Cardiac fibroblast (primary cell): ENCODE results near the gene VPREB1.
A peak's percentile ranks its signal among the peaks of the same experiment; 100 is the strongest.

Experiments used
- DNase-seq, 2 donors: peaks; one replicate each; pipeline versions ENCODE4 v3.0.0 to v3.0.0-alpha.2; 2010; ENCODE audit warnings: low read depth in 2 of 2
- H3K4me3 ChIP-seq, 2 donors: replicated peaks in 1 of 2; 1 replicate in 1 of 2; 2 replicates in 1 of 2; pipeline ENCODE4 v1.5.1; 2011; ENCODE audit warnings: low read depth in 2 of 2, low read length in 2 of 2, mild to moderate bottlenecking in 2 of 2, moderate library complexity in 1 of 2
- TF ChIP-seq, protein P1 (sequence below): IDR thresholded peaks from one replicate; pipeline ENCODE4 v1.5.1; 2011; ENCODE audit warnings: low read depth, mild to moderate bottlenecking, low read length, inconsistent platforms

Gene VPREB1, protein sequence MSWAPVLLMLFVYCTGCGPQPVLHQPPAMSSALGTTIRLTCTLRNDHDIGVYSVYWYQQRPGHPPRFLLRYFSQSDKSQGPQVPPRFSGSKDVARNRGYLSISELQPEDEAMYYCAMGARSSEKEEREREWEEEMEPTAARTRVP

DNA sequence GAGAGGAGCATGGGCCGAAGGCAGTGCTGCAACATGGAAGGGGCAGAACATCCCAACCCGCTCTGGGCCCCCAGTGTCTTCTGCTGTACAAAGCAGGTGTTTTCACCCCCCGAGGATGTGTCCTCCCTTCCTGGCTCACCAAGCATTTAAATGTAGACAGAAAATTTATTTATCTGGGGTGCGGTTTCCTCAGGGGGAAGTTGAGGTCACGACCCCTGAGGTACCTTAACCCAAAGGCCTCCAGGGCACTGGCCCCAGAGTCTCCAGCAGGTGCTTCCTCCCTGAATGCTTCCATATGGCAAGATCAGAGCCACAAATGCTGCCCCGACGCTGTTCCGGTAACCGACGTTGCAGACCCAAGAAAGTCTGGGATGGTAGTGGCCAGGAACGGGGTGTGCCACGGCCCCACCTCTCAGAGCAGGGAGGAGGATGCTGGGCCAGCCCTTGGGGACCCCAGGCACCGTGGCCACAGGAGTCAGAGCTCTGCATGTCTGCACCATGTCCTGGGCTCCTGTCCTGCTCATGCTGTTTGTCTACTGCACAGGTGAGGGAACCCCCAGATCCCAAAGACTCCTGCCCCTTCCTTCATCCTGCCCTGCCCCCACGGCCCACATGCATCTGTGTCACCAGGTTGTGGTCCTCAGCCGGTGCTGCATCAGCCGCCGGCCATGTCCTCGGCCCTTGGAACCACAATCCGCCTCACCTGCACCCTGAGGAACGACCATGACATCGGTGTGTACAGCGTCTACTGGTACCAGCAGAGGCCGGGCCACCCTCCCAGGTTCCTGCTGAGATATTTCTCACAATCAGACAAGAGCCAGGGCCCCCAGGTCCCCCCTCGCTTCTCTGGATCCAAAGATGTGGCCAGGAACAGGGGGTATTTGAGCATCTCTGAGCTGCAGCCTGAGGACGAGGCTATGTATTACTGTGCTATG, at the start of gene VPREB1:
Gene VPREB1, plus strand, starts transcription at position 471 of the 935 bp plus-strand sequence. Its CDS starts 28 bp downstream, at position 499.
- DNase-seq: no peak

DNA sequence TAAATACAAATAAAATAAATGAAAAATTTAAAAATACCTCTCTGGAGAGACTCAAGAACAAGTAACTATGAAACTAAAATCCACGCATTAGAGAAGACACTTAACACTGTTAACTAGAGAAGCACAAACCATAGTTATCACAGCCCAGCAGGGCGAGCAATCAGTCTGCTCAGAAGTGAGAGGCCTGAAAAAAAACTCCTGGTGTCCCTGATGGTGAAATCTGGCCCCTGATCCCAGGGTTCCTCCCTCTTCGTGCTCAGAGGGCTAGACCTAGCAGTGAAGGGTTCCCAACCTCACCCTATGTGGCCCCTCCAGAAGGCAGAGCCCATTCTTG, 49.7 kb upstream of the VPREB1 start:
- TF ChIP-seq, protein P1, sequence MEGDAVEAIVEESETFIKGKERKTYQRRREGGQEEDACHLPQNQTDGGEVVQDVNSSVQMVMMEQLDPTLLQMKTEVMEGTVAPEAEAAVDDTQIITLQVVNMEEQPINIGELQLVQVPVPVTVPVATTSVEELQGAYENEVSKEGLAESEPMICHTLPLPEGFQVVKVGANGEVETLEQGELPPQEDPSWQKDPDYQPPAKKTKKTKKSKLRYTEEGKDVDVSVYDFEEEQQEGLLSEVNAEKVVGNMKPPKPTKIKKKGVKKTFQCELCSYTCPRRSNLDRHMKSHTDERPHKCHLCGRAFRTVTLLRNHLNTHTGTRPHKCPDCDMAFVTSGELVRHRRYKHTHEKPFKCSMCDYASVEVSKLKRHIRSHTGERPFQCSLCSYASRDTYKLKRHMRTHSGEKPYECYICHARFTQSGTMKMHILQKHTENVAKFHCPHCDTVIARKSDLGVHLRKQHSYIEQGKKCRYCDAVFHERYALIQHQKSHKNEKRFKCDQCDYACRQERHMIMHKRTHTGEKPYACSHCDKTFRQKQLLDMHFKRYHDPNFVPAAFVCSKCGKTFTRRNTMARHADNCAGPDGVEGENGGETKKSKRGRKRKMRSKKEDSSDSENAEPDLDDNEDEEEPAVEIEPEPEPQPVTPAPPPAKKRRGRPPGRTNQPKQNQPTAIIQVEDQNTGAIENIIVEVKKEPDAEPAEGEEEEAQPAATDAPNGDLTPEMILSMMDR: no peak
- no peak for DNase-seq
- no peak overlapping the region for H3K4me3 ChIP-seq

More for the DNA sequence above, at the start of gene VPREB1:
- no peak within 1 kb of the TSS for H3K4me3 ChIP-seq
- TF ChIP-seq, protein P1: no peak

DNA sequence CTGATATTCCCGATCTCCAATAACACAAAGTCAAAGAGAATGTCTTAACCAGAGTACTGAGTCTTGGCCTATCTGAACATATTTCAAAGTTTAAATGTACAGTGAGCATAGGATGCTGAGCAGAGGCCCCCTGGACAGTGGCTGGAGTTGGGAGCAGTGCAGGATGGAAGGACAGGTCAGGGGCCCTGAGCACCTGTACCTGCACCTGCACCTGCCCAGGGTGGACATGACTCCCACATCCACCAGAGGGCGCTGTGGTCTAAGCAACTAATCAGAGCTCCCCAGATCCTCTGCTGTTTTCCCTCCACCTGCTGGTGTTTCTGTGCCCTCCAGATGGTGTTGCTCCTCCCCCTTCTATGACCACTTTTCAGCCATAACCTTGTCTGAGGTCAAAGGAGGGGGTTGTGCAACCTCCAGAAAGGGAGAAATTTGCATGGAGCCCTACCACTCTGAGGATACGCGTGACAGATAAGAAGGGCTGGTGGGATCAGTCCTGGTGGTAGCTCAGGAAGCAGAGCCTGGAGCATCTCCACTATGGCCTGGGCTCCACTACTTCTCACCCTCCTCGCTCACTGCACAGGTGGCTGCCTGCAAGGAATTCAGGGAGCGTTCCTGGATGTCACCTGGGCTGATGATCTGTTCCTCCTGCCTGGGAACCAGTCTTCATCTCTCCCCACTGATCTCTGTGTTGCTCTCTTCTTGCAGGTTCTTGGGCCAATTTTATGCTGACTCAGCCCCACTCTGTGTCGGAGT, 49.1 kb upstream of the VPREB1 start:
- TF ChIP-seq, protein P1: peak; percentile 84
- DNase-seq: peak; percentile 56 to 65
- no peak overlapping the region for H3K4me3 ChIP-seq

DNA sequence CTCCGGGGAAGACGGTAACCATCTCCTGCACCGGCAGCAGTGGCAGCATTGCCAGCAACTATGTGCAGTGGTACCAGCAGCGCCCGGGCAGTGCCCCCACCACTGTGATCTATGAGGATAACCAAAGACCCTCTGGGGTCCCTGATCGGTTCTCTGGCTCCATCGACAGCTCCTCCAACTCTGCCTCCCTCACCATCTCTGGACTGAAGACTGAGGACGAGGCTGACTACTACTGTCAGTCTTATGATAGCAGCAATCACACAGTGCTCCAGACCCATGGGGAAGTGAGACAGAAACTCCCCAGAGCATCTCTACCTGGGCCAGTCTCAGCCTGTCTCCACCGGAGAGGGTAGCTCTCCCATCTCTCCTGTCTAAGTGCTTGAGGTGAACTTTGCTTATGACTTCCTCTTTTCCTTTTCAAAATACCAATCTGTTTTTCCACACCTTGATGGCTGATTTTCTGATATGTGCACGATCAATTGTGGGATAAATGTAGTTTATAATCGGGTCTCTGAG, 48.5 kb upstream of the VPREB1 start:
- TF ChIP-seq, protein P1: no peak
- no peak for DNase-seq

DNA sequence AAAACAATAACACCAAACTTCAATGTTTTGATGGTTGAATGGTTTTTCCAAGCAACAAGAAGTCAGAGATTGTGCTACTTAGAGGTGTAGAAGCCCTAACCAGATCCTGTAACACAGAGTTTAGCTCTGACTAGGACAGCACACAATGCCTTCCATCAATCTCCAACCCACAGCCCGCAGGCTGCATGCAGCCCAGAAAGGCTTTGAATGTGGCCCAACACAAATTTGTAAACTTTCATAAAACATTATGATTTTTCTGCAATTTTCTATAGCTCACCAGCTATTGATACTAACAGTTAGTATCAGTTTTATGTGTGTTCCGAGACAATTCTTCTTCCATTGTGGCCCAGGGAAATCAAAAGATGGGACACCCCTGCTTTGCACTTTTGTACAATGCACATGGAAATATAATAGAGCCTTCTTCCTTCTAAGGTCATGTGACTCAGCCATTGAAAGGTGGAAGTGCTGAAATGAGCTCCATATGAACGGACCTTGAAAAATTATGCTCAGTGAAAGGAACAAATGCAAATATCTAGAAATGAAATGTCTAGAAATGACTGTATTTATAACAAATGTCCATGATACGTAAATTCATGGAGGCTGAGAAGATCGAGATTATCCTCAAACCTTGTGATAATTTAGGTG, 47.6 kb upstream of the VPREB1 start:
- DNase-seq: no peak
- TF ChIP-seq, protein P1: no peak
- H3K4me3 ChIP-seq: no peak overlapping the region

More for the DNA sequence above, 48.5 kb upstream of the VPREB1 start:
- no peak overlapping the region for H3K4me3 ChIP-seq

DNA sequence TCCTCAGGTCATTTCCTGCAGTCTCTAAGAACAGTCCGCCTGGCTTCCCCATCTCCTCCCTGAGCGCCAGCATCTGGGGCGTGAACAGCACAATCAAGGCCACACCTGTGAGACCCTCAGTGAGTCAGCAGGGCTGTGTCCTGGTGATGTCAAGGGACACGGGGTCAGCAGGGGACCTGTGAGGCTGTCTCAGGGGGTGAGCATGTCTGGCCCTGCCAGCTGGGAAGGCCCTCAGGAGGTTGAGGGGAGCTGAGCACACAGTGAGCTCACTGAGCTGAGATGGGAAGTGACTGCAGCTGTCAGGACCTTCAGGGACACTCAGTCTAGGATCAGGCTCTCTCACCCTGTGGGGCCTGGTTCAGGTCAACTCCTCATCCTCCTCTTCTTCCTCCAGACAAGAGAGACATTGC, 46.6 kb upstream of the VPREB1 start:
- H3K4me3 ChIP-seq: no peak overlapping the region
- TF ChIP-seq, protein P1: no peak
- no peak for DNase-seq
